ENCODE results near the gene CEP128.
A peak's percentile ranks its signal among the peaks of the same experiment; 100 is the strongest.

The CEP128 gene

GRCh38 chr14:80771201-80771600 is 170.3 kb downstream of the CEP128 start:
- no peak for DNase-seq (ENCODE audit: low read depth)

- DNase-seq (ENCODE audit: low read depth), result no peak
Measured at GRCh38 chr14:80770114-80770908, 171.2 kb downstream of the CEP128 start.

- no peak for DNase-seq (ENCODE audit: low read depth)
Measured at GRCh38 chr14:80768646-80769045, 172.9 kb downstream of the CEP128 start.

- DNase-seq (ENCODE audit: low read depth), result no peak
Measured at GRCh38 chr14:80764921-80765507, 176.5 kb downstream of the CEP128 start.

GRCh38 chr14:80764496-80764895 is 177.0 kb downstream of the CEP128 start:
- peak; percentile 5 for DNase-seq (ENCODE audit: low read depth)

- DNase-seq (ENCODE audit: low read depth), result no peak
Measured at GRCh38 chr14:80762641-80763228, 178.8 kb downstream of the CEP128 start.

GRCh38 chr14:80754696-80755095 is 186.8 kb downstream of the CEP128 start:
- DNase-seq (ENCODE audit: low read depth), result no peak

GRCh38 chr14:80751285-80751684 is 190.3 kb downstream of the CEP128 start:
- no peak for DNase-seq (ENCODE audit: low read depth)

GRCh38 chr14:80726211-80726610 is 215.3 kb downstream of the CEP128 start:
- no peak for DNase-seq (ENCODE audit: low read depth)

- DNase-seq (ENCODE audit: low read depth), result no peak
Measured at GRCh38 chr14:80718940-80719339, 222.6 kb downstream of the CEP128 start.

- DNase-seq (ENCODE audit: low read depth), result no peak
Measured at GRCh38 chr14:80714474-80714873, 227.1 kb downstream of the CEP128 start.

GRCh38 chr14:80713076-80713850 is 228.3 kb downstream of the CEP128 start:
- DNase-seq (ENCODE audit: low read depth), result no peak

- DNase-seq (ENCODE audit: low read depth), result no peak
Measured at GRCh38 chr14:80705241-80705980, 236.1 kb downstream of the CEP128 start.

GRCh38 chr14:80700601-80701000 is 240.9 kb downstream of the CEP128 start:
- no peak for DNase-seq (ENCODE audit: low read depth)

GRCh38 chr14:80699861-80700260 is 241.7 kb downstream of the CEP128 start:
- no peak for DNase-seq (ENCODE audit: low read depth)

- DNase-seq (ENCODE audit: low read depth), result no peak
Measured at GRCh38 chr14:80698974-80699373, 242.6 kb downstream of the CEP128 start.

- no peak for DNase-seq (ENCODE audit: low read depth)
Measured at GRCh38 chr14:80695869-80696268, 245.7 kb downstream of the CEP128 start.

GRCh38 chr14:80692903-80693302 is 248.6 kb downstream of the CEP128 start:
- DNase-seq (ENCODE audit: low read depth), result no peak

GRCh38 chr14:80681651-80682050 is 259.9 kb downstream of the CEP128 start:
- no peak for DNase-seq (ENCODE audit: low read depth)

- no peak for DNase-seq (ENCODE audit: low read depth)
Measured at GRCh38 chr14:80679273-80679672, 262.3 kb downstream of the CEP128 start.

GRCh38 chr14:80678436-80678835 is 263.1 kb downstream of the CEP128 start:
- no peak for DNase-seq (ENCODE audit: low read depth)

- no peak for DNase-seq (ENCODE audit: low read depth)
Measured at GRCh38 chr14:80669426-80669825, 272.1 kb downstream of the CEP128 start.
